Midbrain (tissue), 1 donor: ENCODE measurements around the gene TRIM67.
"Not testable (repeated sequence)": the region's sequence is repeated elsewhere in the genome, so short reads cannot be mapped to it uniquely, and the experiment has no call there.

Experiments
- DNase-seq: peaks from one replicate; lab custom pipeline; 2025; lab: John Stamatoyannopoulos, UW

TRIM67 gene

DNA sequence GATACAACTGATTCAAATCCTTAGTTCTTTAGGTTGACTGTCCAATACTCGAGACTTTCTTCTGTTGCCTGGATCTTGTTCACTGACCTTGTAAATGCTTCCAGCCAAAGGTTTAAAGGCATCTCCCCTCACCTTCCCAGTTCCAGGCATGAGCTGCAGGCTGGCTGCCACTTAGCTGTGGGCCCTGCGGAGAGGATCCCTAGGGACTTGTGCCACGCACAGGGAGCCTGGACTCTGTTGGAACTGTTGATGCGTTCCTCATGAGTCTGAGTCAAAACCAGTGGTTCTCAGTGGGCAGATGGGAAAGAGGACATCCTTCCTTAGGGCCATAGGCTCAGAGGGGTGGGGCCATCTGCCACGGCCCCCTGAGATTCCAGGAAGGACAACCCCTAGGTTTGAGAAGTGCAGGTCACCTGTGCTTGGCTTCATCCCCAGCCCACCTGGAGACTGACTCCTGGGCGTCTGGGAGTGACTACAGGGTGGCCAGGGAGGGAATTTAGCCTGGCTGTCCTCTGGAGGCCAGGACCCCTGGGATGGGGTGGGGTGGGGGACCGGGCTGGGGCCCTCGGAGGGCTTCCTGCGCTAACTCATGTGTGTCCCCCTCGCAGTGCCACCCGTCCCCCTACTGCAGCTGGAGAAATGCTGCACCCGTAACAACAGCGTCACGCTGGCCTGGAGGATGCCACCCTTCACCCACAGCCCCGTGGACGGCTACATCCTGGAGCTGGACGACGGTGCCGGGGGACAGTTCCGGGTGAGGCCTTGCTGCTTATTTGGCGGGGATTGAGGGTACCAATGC is 41.6 kb downstream of the TRIM67 start:
- DNase-seq: no peak

DNA sequence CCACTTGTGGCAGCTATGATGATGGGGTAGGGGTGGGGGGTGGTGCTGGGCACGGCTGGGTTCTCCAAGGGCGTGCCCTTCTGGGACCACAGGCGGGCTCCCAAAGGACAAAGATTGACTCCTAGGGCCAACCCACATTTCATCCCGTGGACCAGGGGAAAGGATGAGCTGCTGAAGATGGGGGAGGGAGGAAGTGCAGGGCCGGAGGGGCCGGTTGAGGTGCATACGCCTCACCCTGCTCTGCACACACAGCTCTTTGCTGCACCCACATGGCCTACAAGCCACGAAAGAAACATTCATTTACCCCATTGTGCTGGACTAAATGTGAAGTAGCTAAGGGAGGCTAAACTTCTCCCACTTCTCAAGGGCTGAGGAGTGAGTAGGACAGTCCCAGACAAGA is 45.0 kb downstream of the TRIM67 start:
- no peak for DNase-seq

DNA sequence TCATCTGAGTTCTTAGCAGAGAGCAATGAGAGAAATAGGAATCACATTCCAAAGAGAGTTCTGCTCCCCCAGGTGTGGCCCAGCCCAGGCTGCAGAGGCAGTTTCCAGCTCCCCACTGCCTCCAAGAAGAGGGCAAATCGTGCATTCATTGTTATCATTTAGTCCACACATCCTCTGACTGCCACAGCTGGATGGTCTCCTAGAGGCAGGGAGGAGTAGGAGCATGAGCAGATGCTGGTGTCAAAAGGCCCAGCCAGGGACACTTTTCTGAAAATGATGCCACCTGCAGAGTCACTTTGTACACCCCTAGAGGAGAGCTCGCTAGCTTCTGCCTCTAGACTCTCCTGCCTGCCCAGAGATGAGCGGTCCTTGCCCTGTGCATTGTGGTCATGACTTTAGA is 45.6 kb downstream of the TRIM67 start:
- DNase-seq: no peak

GRCh38 chr1:231208980-231209379 is 47.1 kb downstream of the TRIM67 start:
- DNase-seq: no peak

GRCh38 chr1:231209531-231209930 is 47.7 kb downstream of the TRIM67 start:
- DNase-seq: no peak

DNA sequence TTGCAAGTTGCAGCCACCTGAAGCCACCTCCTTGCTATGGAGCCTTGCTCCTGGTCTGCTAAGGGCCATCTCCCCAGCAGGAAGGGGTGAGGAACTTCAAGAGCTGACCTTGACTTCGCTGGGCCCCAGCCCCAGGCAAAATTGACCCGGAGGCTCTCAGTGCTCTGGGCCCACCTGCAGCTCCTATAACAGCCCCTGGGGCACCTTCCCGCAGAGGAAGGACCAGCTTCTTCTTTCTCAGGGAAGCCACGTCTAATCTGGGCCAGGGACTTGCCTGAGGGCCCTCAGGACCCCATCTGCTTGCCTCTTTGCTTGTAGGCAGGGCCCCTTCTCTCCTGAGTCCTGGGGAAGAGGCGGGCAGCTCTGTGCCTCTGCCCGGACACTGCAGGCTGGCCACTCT is 48.3 kb downstream of the TRIM67 start:
- no peak for DNase-seq

- peak; percentile 77 for DNase-seq
Observed at GRCh38 chr1:231211005-231211857, 49.4 kb downstream of the TRIM67 start.

GRCh38 chr1:231212301-231212700 is 50.4 kb downstream of the TRIM67 start:
- not testable (repeated sequence) for DNase-seq

- DNase-seq: no peak
Observed at GRCh38 chr1:231213831-231214573, 52.1 kb downstream of the TRIM67 start.

GRCh38 chr1:231214918-231215680 is 53.2 kb downstream of the TRIM67 start:
- DNase-seq: no peak

DNA sequence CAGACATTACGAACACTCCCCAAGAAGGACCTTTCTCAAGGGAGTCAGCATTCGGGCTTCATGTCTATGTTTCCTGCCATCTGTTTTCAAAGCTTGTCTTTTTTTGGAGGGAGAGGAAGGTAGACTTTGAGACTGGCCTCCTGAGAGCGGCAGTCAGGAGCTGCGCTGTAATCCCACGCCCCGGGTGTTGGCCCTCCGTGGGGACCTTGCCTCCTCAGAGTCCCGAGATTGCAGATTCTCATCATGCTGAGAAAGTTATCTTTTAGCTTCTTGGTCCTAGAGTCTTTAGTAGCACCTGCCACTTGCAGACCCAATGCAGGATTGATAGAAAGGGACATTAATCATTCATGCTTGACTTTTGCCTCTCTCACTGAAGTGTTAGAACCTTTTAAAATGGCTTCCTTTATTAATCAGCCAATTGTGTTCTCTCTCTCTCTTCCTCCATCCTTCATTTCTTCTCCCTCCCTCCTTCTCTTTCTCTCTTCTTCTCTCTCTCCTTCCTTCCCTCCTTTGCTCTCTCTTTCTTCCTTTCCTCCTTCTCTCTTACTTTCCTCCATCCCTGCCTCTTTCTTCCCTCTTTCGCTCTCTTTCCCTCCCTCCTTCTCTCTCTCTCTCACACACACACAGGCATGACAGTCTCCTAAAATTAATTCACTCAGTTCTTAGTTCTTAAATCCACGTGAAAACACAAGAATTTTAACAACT is 54.0 kb downstream of the TRIM67 start:
- DNase-seq: no peak

GRCh38 chr1:231216498-231216897 is 54.6 kb downstream of the TRIM67 start:
- DNase-seq: no peak

- no peak for DNase-seq
Observed at GRCh38 chr1:231217056-231217455, 55.2 kb downstream of the TRIM67 start.

DNA sequence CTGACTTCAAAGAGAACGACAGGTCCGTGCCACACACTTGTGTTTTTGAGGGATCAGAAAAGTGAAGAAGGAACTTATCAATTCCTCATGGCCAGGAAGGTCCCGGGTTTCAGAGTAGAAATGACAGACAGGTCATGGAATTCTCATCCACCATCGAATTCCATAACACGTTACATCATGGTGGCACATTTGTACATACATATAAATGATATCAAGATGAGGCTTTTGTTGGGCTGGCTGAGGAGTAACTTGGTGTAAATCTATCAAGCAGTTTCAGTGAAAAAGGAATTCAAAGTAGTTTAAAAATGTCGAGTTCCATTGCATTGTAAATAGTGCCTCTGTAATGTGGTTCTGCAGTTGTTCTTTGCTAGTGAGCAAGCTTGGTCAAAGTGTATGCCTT is 56.2 kb downstream of the TRIM67 start:
- no peak for DNase-seq

- no peak for DNase-seq
Observed at GRCh38 chr1:231219422-231220401, 57.9 kb downstream of the TRIM67 start.

GRCh38 chr1:231220801-231221200 is 58.9 kb downstream of the TRIM67 start:
- no peak for DNase-seq

DNA sequence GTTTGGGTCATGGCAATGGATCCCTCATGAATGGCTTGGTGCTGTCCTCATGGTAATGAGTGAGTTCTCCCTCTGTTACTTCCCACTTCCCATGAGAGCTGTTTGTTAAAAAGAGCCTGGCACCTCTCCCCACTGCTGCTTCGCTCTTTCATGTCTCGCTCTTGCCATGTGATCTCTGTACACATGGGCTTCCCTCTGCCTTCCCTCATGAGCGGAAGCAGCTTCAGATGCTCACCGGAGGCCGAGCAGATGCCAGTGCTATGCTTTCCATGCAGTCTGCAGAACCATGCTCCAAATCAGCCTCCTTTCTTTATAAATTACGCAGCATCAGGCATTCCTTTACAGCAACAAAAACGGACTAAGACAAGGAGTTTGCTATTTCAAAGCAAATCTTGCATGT is 64.3 kb downstream of the TRIM67 start:
- no peak for DNase-seq

GRCh38 chr1:231231511-231231910 is 69.7 kb downstream of the TRIM67 start:
- no peak for DNase-seq

- no peak for DNase-seq
Observed at GRCh38 chr1:231232870-231233734, 71.2 kb downstream of the TRIM67 start.
